GM12872 (cell line): ENCODE data around the gene TMC3.
A peak's percentile ranks its signal among the peaks of the same experiment; 100 is the strongest.

Experiments used
- CTCF ChIP-seq: IDR thresholded peaks from 3 replicates; pipeline ENCODE4 v1.5.1; 2011; ENCODE audit warnings: low read depth, mild to moderate bottlenecking, low read length, moderate library complexity; ENCODE audit not compliant: insufficient read depth

The TMC3 gene

GRCh38 chr15:81358248-81358647 lies 15.8 kb downstream of the TMC3 start:
- no peak for TF ChIP-seq CTCF

GRCh38 chr15:81357180-81357686 lies 16.8 kb downstream of the TMC3 start:
- TF ChIP-seq CTCF = peak; percentile 38; the same call in 2 of the 3 replicates

- no peak for TF ChIP-seq CTCF
Measured at GRCh38 chr15:81356252-81356651, 17.8 kb downstream of the TMC3 start.

GRCh38 chr15:81351651-81352050 lies 22.4 kb downstream of the TMC3 start:
- no peak for TF ChIP-seq CTCF

- no peak for TF ChIP-seq CTCF
Measured at GRCh38 chr15:81349271-81349670, 24.7 kb downstream of the TMC3 start.

- no peak for TF ChIP-seq CTCF
Measured at GRCh38 chr15:81347910-81348309, 26.1 kb downstream of the TMC3 start.

GRCh38 chr15:81346611-81347010 lies 27.4 kb downstream of the TMC3 start:
- TF ChIP-seq CTCF = no peak
